ENCODE results near the gene LGALS7B.
A peak's percentile ranks its signal among the peaks of the same experiment; 100 is the strongest.
"Not testable (repeated sequence)": the region's sequence is repeated elsewhere in the genome, so short reads cannot be mapped to it uniquely, and the experiment has no call there.

Gene LGALS7B

DNA sequence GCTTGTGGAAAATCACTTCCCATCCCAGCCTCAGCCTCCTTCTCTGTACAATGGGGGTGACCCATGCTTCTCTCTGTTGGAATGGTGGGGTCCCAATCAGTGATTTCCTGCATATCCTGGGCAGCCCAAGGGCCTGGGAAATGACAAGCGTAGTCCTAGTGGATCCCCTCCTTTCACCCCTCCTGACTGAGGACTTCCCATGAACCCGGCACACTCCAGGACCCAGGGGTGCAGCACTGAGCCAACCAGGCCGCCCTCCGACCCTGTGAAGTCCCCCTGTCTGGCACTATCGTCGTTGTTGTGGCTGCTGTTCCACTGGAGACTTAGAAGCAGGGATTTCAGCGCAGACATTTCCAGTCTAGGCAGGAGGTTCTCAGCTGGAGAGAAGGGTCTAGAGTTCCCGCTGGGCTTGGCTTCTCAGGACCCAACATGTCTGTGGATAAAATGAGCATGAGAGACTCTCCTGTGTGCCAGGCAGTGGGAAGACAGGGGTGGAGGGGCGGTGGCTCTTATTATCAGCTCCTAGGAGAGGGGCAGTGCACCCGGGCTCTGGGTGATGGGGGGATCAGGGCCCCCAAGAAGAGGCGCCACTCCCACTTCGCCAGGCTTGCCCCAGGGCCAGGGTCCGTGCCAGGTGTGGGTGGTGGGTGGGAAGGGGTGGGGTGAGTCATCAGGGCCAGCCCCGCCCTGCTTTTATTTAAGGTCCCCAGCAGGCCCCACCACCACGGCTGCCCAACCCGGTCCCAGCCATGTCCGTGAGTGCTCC lies at the start of gene LGALS7B:
Gene LGALS7B (plus strand): TSS at position 723 of the 766 bp plus-strand sequence. CDS start 27 bp downstream, at position 750.
- DNase-seq (ENCODE audit: low read depth in 2 of 2) = no peak

DNA sequence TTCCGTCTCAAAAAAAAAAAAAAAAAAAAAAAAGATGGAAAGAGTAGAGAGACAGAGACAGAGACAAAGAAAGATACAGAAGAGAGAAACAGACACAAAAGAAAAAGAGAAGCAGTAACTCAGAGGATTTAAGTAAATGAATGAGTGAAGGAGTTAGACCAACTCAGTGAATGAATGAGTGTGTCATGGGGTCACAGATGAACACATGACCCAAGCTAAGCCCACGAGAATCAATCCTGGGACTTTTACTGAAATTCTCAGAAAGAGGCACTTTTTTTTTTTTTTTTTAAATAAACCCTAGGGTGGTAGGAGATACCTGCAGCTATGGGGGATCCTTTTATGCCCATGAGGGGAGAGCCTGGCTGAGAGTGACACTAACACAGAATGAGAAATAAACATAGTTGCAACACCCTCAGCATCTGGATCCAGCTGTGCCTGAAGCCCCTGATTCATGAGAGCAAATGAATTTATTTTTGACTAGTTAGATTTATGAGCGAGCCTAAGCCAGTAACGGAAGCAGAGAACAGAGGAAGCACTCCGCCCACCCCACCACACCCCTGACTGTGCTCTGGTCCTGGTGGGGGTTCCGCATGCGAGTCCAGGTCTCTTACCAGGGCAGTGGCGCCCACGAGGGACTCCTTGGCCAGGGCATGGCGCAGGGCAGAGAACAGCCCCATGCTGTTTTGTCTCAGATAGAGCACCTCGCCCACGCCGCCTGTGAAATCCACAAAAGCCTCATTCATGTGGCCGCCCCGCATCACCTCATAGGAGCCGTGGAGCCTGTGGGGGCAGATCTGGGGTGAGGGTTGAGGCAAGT lies 49.4 kb upstream of the LGALS7B start:
- DNase-seq (ENCODE audit: low read depth in 2 of 2) = no peak

- no peak for DNase-seq (ENCODE audit: low read depth in 2 of 2)
Measured at GRCh38 chr19:38740257-38740592, 48.8 kb upstream of the LGALS7B start.

DNA sequence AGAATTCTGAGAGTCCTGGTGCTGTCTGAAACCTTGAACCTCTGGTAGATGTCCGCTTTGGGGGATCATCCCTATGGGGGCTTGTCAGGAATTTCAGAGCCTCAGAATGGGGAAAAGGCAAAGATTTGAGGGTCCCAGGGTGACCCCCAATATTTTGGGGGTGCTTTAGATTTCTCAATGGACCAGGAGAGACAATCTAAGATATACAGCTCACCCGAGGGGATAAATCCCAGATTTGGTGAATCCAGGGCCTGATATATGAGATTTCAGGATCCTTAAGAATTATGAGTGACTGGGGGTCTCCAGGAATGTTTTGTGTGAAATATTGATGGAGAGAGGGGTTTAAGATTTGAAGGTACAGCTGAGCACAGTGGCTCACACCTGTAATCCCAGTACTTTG lies 48.1 kb upstream of the LGALS7B start:
- no peak for DNase-seq (ENCODE audit: low read depth in 2 of 2)

DNA sequence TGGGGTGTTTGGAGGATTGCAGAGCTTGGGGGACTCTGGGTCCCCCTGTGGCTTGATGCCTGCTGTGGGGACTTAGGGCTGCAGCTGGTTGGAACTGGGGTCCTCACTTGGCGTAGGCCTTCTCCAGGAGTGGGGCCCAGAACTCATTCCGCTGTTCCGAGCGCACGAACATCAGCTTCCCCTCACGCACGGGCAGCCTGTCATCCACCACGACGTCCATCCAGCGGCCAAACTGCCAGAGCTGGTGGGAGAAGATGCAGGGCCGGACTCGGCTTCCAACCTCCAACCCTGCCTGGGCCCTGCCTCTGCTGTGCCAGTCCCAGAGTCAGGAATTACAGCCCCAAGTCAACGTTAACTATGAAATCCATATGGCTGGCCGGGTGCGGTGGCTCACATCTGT lies 47.3 kb upstream of the LGALS7B start:
- DNase-seq (ENCODE audit: low read depth in 2 of 2) = no peak

DNA sequence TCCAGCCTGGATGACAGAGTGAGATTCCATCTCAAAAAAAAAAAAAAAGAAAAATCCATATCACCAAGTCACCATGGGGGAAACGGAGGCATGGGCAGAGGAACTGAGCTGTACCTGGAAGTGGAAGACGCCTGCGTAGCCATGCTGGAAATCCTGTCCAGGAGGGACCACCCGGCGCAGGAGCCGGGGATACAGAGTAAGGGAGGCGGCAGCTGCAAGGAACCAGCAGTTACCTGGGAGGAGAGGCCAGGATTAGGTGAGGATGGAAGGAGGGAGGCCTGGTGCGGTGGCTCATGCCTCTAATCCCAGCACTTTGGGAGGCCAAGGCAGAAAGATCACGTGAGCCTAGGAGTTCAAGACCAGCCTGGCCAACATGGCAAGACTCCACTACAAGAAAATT lies 46.7 kb upstream of the LGALS7B start:
- DNase-seq (ENCODE audit: low read depth in 2 of 2) = no peak

DNA sequence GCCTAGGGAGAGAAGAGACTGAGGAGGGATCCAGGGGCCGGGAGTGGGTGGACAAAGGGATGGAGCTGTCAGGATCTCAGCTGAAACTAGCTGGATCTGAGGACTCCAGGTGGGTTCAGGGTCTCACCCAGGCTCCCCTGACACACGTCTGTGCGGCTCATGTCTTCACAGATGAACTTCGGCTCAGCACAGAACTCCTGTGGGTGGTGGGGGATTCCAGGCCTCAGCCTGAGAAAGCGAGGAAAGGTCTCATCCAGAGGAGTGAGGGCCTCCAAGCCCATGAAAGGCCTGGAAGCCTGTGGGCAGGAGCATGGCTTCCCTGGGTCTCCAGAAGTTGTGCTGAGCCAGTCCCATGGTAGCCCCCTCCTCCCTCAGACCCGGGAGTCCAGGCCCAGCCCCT lies 46.1 kb upstream of the LGALS7B start:
- DNase-seq (ENCODE audit: low read depth in 2 of 2) = no peak

DNA sequence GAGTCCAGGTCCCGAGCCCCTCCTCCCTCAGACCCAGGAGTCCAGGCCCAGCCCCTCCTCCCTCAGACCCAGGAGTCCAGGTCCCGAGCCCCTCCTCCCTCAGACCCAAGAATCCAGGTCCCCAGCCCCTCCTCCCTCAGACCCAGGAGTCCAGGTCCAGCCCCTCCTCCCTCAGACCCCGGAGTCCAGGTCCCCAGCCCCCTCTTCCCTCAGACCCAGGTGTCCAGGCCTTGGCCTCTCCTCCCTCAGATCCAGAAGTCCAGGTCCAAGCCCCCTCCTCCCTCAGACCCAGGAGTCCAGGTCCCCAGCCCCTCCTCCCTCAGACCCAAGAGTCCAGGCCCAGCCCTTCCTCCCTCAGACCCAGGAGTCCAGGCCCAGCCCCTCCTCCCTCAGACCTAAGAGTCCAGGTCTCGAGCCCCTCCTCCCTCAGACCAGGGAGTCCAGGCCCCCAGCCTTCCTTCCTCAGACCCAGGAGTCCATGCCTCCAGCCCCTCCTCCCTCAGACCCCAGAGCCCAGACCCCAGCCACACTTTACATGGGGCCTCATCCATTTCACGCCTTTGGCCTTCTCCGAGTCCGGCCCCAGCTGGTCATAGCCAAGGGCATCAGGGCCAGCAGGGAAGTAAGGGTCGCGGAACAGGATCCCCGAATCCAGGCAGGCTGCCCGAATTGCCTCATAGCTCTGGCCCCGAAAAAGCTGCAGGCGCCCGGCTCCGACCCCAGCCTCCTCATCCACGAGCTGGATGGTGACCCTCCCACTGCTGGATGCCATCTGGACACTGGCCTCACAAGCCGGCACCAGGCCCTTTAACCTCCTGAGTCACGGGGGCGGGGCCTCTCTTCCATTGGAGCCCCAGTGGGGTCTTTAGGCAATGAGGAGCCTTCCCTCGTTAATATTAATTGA lies 45.4 kb upstream of the LGALS7B start:
- DNase-seq (ENCODE audit: low read depth in 2 of 2) = no peak

DNA sequence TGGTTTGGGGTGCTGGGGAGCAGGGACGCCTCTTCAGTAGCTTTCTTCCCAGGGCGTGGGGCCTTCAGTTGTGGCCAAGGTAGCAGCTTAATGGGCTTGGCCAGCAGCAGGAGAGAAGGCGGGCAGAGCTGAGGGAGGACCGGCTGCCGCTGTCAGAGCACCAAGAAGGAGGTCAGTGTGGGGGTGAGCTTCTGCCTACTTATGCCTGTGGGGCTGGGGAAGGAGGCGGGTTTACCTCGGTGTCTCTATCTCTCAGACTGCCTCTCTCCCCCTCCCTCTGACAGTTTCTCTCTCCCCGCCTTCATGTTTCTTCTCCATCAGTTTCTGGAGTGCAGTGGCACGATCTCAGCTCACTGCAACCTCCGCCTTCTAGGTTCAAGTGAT lies 44.7 kb upstream of the LGALS7B start, which contains the start of gene CAPN12:
Gene CAPN12 (minus strand): TSS at position 177 of the 384 bp plus-strand sequence. CDS start 309 bp downstream, outside the sequence.
- no peak for DNase-seq (ENCODE audit: low read depth in 2 of 2)

DNA sequence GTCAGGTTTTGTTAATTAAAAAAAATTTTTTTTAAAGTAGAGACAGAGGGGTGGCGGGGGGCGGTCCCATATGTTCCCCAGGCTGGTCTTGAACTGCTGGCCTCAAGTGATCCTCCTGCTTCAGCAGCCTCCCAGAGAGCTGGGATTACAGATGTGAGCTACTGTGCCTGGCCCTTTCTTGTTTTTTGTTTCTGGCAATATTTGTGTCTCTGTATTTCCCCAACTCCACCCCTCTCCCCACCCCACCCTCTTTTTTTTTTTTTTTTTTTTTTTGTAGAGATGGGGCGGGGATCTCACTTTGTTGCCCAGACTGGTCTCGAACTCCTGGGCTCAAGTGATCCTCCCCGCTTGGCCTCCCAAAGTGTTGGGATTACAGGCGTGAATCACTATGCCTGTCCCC lies 44.1 kb upstream of the LGALS7B start:
- DNase-seq (ENCODE audit: low read depth in 2 of 2) = no peak

DNA sequence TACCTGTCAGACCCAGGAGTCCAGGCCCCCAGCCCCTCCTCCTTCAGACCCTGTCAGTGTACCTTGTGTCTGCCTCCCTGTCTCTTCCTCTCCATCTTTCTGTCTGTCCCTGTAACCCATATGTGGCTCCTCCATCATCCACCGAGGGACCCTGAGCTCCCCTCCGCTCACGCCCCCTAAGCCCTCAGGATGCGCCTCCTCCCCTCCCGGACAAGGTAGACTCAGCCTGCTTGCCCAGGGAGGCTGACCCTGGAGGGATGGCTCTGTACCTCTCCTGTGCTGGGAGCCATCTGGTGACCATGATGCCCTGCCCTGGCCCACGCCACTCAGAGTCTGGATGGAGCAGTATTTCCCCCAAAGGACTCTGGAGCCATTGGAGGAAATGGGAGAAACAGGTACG lies 43.7 kb upstream of the LGALS7B start:
- DNase-seq (ENCODE audit: low read depth in 2 of 2) = no peak

DNA sequence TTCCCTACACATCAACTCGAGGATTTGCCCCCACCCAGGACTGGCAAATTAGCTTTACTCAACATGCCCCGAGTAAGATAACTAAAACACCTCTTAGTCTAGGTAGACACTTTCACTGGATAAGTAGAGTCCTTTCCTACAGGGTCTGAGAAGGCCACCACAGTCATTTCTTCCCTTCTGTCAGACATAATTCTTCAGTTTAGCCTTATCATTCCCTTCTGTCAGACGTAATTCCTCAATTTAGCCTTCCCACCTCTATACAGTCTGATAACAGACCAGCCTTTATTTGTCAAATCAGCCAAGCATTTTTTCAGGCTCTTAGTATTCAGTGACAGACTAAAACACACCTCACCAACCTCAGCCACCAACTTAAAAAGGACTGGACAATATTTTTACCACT lies 35.2 kb upstream of the LGALS7B start:
- not testable (repeated sequence) for DNase-seq (ENCODE audit: low read depth in 2 of 2)

GRCh38 chr19:38754196-38754595 lies 34.8 kb upstream of the LGALS7B start:
- not testable (repeated sequence) for DNase-seq (ENCODE audit: low read depth in 2 of 2)

DNA sequence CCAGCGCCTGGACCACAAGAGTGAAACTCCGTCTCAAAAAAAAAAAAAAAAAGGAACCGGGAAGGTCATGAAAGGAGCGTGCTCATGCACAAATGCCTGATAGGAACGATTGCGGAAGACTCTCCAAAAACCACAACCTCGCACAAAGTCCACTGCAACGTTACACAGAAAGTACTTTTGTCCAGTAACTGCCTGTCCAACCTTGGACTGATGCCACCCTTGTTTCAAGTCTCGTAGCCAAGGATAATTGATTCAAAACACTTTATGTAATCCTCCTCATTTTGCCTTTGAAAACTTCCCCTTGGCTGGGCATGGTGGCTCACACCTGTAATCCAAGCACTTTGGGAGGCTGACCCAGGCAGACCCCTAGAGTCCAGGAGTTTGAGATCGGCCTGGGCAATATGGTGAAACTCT lies 29.4 kb upstream of the LGALS7B start:
- no peak for DNase-seq (ENCODE audit: low read depth in 2 of 2)

- DNase-seq (ENCODE audit: low read depth in 2 of 2) = not testable (repeated sequence)
Measured at GRCh38 chr19:38760805-38761517, 28.0 kb upstream of the LGALS7B start.

- DNase-seq (ENCODE audit: low read depth in 2 of 2) = not testable (repeated sequence)
Measured at GRCh38 chr19:38761884-38762389, 27.1 kb upstream of the LGALS7B start.

GRCh38 chr19:38763795-38764220 lies 25.2 kb upstream of the LGALS7B start:
- DNase-seq (ENCODE audit: low read depth in 2 of 2) = no peak

DNA sequence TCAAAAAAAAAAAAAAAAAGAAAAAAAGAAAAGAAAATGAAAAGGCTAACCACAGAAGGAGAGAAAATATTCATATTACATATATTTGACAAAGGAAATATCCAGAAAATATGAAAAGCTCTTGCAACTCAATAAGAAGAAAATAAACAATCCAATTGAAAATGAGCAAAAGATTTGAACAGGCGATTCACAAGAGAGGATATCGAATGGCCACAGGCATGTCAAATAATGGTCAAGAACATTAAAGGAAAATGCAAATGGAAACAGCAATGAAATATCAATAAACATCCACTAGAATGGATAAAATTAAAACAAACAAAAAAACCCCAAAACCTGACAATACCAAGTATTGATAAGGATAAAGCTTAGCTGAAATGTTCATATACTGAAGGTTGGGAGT lies 23.8 kb upstream of the LGALS7B start:
- DNase-seq (ENCODE audit: low read depth in 2 of 2) = no peak

GRCh38 chr19:38766276-38767047 lies 22.5 kb upstream of the LGALS7B start:
- DNase-seq (ENCODE audit: low read depth in 2 of 2) = no peak

- DNase-seq (ENCODE audit: low read depth in 2 of 2) = peak; percentile 85 to 88
Measured at GRCh38 chr19:38769635-38770211, 19.3 kb upstream of the LGALS7B start.

Measured in stimulated activated CD8-positive, alpha-beta memory T cell treated with anti-CD3 and anti-CD28 coated beads, Interleukin-2, amount 100 ng/mL, for 1 hour (primary cell).